Effector memory CD4-positive, alpha-beta T cell (primary cell): Measurements from ENCODE around the gene EHMT2.

ENCODE experiments used
- DNase-seq, 3 donors: peaks; one replicate each; pipeline ENCODE4 v3.0.0-alpha.2; 2020
- H3K27ac ChIP-seq: 2 replicates; pipeline ENCODE4 v1.7.0; 2013; ENCODE audit warnings: mild to moderate bottlenecking, low read length, moderate library complexity; ENCODE audit not compliant: insufficient read depth, poor library complexity, severe bottlenecking
- H3K27me3 ChIP-seq: replicated peaks from 2 replicates; pipeline ENCODE4 v1.7.0; 2013; ENCODE audit warnings: mild to moderate bottlenecking, low read length; ENCODE audit not compliant: insufficient read depth, control insufficient read depth, poor library complexity, severe bottlenecking
- H3K36me3 ChIP-seq: 2 replicates; pipeline ENCODE4 v1.7.0; 2013; ENCODE audit warnings: mild to moderate bottlenecking, low read length, moderate library complexity; ENCODE audit not compliant: control insufficient read depth, insufficient read depth
- H3K4me1 ChIP-seq: 2 replicates; pipeline ENCODE4 v1.7.0; 2013; ENCODE audit warnings: low read length, mild to moderate bottlenecking; ENCODE audit not compliant: control insufficient read depth, insufficient read depth, poor library complexity, severe bottlenecking
- H3K4me3 ChIP-seq: 2 replicates; pipeline ENCODE4 v1.7.0; 2013; ENCODE audit warnings: low read length, low read depth, mild to moderate bottlenecking; ENCODE audit not compliant: insufficient read depth, poor library complexity, severe bottlenecking
- H3K9me3 ChIP-seq: 2 replicates; pipeline ENCODE4 v1.7.0; 2013; ENCODE audit warnings: mild to moderate bottlenecking, low read length, moderate library complexity; ENCODE audit not compliant: control insufficient read depth

Gene EHMT2

DNA sequence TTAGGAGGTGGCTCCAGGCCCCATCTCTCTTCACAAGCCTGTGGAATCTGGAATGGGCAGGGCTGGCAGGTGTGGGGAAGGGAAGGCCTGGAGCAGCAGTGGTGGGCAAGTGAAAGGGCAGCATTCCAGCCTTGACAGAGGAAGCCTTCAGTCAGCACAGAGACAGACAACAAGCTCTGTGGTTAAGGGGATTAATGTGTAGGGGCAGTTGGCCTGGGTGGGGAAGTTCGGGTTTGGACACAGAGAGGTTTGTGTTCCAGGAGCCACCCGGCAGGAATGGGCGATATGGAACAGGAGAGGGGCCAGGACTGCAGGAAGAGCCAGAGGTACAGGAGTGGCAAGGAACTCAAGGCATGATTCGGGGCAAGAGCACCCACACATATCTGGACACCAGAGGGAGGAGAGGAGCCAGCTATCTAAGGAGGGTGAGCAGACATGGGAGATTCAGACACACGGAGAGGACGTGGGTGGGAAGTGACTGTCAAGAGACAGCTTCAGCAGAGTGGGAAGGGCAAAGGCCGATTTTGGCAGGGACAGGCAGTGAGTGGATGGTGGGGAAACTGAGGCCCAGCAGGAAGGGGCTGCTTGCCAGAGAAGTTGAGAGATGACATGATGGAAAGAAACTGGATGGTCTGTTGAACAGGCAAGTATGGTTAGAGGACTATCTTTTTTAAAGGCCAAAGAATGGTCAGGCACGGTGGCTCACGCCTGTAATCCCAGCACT, 16.2 kb downstream of the EHMT2 start:
- H3K4me3 ChIP-seq, result no peak overlapping the region
- no peak for DNase-seq
- no peaks in the 10 kb centered on the region for H3K9me3 ChIP-seq
- H3K27me3 ChIP-seq, result no peaks in the 10 kb centered on the region
- peaks cover 58% of the 10 kb centered on the region for H3K36me3 ChIP-seq
- H3K4me1 ChIP-seq, result no peaks in the 10 kb centered on the region
- no peak overlapping the region for H3K27ac ChIP-seq

DNA sequence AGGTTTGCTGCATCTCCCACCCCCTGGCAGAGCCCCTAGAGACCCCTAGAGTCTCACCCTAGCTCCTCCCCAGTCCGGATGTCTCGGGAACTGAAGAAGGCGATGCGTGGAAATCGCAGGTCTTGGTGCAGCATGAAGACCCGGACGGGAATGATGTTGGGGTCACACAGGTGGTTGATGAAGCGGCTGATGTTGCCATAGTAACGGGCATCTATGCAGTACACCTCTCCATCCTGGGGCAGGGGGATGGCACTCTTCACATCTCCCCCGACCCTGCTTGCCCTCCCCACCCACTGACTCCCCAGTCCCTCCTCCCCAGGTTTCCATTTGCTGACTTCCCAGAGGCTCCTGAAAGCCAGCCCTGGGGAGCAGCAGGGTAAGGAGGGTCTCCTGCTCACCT, 16.9 kb downstream of the EHMT2 start:
- H3K36me3 ChIP-seq, result peaks cover 54% of the 10 kb centered on the region
- no peak overlapping the region for H3K4me3 ChIP-seq
- no peak for DNase-seq
- H3K9me3 ChIP-seq, result no peaks in the 10 kb centered on the region
- no peak overlapping the region for H3K27ac ChIP-seq
- H3K27me3 ChIP-seq, result no peaks in the 10 kb centered on the region
- H3K4me1 ChIP-seq, result no peaks in the 10 kb centered on the region

DNA sequence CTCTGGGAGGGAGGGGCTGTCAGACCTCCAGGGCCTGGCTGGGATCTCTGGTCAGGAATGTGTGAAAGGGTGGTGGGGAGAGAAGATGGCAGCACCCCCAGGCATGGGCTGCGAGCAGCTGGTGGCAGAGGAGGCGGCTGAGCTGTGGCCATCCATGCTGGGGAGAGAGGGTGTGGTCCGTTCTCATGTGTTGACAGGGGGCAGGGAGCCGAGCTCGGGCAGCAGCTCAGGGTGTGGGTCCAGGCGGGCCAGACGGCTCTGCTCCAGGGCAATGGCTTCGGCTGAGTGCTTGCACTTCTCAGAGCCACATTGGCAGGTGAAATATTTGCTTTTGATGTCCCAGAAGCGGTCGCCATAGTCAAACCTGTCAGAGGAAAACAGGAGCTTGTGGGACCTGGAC, 17.6 kb downstream of the EHMT2 start:
- Histone ChIP-seq H3K9me3 (no peaks in the 10 kb centered on the region), H3K4me1 (no peaks in the 10 kb centered on the region), H3K27me3 (no peaks in the 10 kb centered on the region), H3K4me3 (no peak overlapping the region), H3K27ac (no peak overlapping the region), H3K36me3 (peaks cover 52% of the 10 kb centered on the region)
- DNase-seq, result no peak

DNA sequence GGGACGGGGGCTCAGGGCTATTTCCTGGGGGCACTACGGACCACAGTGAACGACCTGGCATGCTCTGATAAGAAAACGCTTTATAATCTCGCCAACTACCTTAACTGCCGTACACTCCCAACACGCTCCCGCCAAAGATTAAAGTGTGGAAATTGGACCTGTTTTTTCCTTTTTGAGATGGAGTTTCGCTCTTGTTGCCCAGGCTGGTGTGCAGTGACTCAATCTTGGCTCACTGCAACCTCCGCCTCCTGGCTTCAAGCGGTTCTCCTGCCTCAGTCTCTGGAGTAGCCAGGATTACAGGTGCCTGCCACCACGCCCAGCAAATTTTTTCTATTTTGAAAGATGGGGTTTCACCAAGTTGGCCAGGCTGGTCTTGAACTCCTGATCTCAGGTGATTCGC, 18.4 kb downstream of the EHMT2 start:
- no peaks in the 10 kb centered on the region for H3K4me1 ChIP-seq
- H3K27ac ChIP-seq, result no peak overlapping the region
- no peaks in the 10 kb centered on the region for H3K9me3 ChIP-seq
- H3K27me3 ChIP-seq, result no peaks in the 10 kb centered on the region
- peaks cover 44% of the 10 kb centered on the region for H3K36me3 ChIP-seq
- DNase-seq, result no peak
- no peak overlapping the region for H3K4me3 ChIP-seq

DNA sequence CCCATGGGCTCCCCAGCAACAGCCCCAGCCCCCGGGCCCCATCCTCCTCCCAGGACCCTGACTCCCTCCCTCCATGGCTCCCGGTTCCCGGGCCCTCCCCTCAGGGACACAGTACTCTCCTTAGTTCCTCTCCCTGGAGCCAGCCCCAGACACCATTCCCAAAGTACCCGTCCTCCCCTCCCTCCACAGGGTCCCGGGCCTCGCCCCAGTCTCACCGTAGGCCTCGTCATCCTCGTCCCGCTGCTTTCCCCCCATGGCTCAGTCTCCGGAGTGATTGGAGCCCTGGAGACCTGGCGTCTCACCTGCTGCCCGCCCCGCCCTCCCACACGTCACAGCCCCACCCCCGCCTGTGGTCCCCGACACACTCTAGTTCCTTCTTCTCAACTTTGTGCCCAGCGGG, 18.8 kb downstream of the EHMT2 start, which contains the start of gene SLC44A4:
Gene SLC44A4 (minus strand): TSS at position 272 of the 400 bp plus-strand sequence. CDS start 17 bp downstream, at position 255.
- DNase-seq, result no peak
- peaks cover 40% of the 10 kb centered on the region for H3K36me3 ChIP-seq
- H3K27me3 ChIP-seq, result no peaks in the 10 kb centered on the region
- no peaks in the 10 kb centered on the region for H3K9me3 ChIP-seq
- no peak within 1 kb of the TSS for H3K4me3 ChIP-seq
- H3K27ac ChIP-seq, result no peak within 1 kb of the TSS
- H3K4me1 ChIP-seq, result no peaks in the 10 kb centered on the region

DNA sequence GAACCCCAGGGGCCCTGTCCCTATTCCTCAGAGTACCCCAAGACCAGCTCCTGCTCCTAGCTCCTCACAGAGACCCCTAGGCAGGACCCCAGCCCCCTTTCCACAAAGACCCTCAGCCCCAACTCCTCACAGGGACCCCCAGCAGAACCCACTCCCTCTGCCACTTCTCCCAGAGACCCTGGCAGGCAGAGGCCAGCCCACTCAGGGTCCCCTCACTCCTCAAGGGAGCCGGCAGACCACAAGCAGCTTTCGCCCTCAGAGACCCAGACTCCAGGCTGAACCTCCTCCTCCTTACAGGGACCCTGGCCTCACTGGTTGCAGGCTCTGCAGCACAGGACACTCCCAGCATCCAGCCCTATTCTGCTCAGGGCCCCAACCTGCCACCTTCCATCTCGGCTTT, 19.3 kb downstream of the EHMT2 start:
- DNase-seq, result no peak
- H3K27ac ChIP-seq, result no peak overlapping the region

DNA sequence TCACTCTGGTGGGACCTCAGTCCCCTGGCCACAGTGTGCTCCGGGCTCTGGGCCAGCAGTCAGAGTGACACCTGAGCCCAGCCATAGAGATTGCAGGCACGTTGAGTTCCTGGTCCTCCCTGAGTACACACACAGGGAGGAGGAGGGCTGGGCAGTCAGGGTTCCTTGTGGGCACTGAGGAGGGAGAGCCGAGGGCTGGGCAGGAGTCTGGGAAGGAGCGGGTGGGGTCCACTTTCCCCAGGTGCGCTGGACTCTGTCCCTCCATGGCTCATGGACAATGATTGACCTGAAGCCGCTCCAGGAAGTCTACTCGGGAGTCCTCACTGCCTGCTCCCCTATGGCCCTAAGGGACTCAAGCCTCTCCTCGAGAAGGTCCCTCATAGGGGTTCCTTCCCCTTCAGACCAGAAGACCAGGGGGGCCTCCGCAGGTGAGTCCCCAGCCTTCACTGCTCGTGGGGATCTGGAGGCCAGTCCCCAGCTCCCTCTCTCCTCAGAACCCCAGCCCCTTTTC, 19.8 kb downstream of the EHMT2 start:
- Histone ChIP-seq H3K36me3 (peaks cover 30% of the 10 kb centered on the region), H3K4me1 (no peaks in the 10 kb centered on the region), H3K9me3 (no peaks in the 10 kb centered on the region), H3K4me3 (no peak overlapping the region), H3K27me3 (no peaks in the 10 kb centered on the region), H3K27ac (no peak overlapping the region)
- no peak for DNase-seq

More for the DNA sequence above, 19.3 kb downstream of the EHMT2 start:
- H3K9me3 ChIP-seq, result no peaks in the 10 kb centered on the region
- H3K36me3 ChIP-seq, result peaks cover 35% of the 10 kb centered on the region
- H3K4me3 ChIP-seq, result no peak overlapping the region
- H3K27me3 ChIP-seq, result no peaks in the 10 kb centered on the region
- H3K4me1 ChIP-seq, result no peaks in the 10 kb centered on the region

DNA sequence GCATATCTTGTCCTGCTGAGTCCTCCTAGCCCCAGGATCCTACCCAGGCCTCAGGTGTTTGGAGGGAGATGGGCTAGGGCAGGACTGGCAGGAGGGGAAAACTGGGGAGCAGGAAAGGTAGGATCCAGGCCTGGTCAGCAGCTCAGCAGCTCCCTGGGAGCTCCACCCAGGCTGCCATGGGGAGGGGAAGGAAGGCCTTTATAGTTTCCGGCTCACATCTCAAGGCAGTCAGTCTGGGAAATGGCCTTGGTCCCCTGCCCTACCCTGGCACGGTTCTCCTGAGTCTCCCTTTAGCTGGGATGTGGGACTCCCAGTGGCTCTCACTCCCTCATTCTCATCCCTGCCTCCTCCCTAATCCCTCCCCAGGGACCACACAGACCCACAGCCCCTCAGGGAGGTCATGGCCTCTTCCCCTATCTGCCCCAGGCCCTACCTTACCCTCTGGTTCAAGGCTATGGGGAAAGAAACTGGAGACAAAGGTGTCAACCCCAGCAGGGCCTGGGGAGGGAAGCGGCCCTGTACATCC, 20.3 kb downstream of the EHMT2 start:
- no peak for DNase-seq
- Histone ChIP-seq H3K4me3 (no peak overlapping the region), H3K27me3 (no peaks in the 10 kb centered on the region)

DNA sequence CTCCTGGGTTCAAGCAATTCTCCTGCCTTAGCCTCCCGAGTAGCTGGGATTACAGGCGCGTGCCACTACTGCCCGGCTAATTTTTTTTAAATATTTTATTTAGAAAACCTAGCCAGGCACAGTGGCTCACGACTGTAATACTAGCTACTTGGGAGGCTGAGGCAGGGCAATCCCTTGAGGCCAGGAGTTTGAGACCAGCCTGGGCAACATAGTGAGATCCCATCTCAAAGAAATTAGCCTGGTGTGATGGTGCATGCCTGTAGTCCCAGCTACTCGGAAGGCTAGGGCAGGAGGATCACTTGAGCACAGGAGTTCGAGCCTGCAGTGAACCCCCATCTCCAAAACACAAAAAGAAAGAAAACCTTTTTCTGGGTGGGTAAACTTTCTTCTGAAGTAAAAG, 21.1 kb downstream of the EHMT2 start:
- DNase-seq, result no peak
- Histone ChIP-seq H3K4me3 (no peak overlapping the region), H3K27me3 (no peaks in the 10 kb centered on the region), H3K9me3 (no peaks in the 10 kb centered on the region), H3K36me3 (peaks cover 19% of the 10 kb centered on the region), H3K4me1 (no peaks in the 10 kb centered on the region), H3K27ac (no peak overlapping the region)

More for the DNA sequence above, 20.3 kb downstream of the EHMT2 start:
- Histone ChIP-seq H3K36me3 (peaks cover 24% of the 10 kb centered on the region), H3K4me1 (no peaks in the 10 kb centered on the region), H3K9me3 (no peaks in the 10 kb centered on the region), H3K27ac (no peak overlapping the region)

DNA sequence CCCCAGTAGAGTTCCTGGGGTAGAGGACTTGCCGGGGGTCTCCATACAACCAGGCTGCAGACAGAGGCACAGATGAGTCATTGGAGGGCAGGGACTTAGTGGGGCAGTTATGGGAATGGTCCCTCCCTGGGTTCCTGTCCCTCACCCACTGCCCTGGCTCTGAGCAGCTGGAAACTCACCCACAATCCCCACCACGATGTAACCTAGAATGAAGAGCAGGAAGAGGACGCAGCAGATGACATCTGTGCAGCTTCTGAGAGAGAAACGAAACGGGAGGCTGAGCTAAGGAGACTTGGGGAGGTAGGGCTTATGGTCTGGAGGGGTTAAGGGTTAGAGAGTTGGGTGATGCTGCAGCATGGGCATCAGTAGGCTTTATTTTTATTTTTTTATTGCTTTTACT, 21.6 kb downstream of the EHMT2 start:
- Histone ChIP-seq H3K4me1 (no peaks in the 10 kb centered on the region), H3K9me3 (no peaks in the 10 kb centered on the region), H3K27me3 (no peaks in the 10 kb centered on the region), H3K27ac (no peak overlapping the region), H3K4me3 (no peak overlapping the region), H3K36me3 (peaks cover 14% of the 10 kb centered on the region)
- DNase-seq, result no peak
